Heart left ventricle (tissue), 13 donors: ENCODE measurements around the gene FNDC3B.
A peak's percentile ranks its signal among the peaks of the same experiment; 100 is the strongest.

Experiments
- POLR2A ChIP-seq, 2 donors: fragments of 450-650 bp; IDR thresholded peaks; one replicate each; pipeline ENCODE4 v1.6.1; 2017; ENCODE audit warnings: antibody characterized with exemption in 2 of 2, mild to moderate bottlenecking in 2 of 2, moderate library complexity in 2 of 2
- TF ChIP-seq, protein P1 (sequence below), 12 donors: fragments of 200-600 bp; sonication (generic) in 4 of 12; IDR thresholded peaks; one replicate each; pipeline versions ENCODE4 v1.5.0 to v1.8.0; 2018 to 2022; ENCODE audit warnings: antibody characterized with exemption in 12 of 12, mild to moderate bottlenecking in 5 of 12
- donor health status: ischemic (EF 13 %, LVEDD 7.1; RV severe dilation, severe dysfunction).
- donor health status: DM: no; HTN: yes; CAD: no.
- donor health status: DM: no; HTN: no; CAD: no.
- donor health status: ischemic (EF 25% LVEDD 6.9; RV normal size, moderate dysfunction).
- donor health status: ischemic (EF 25% LVEDD 5.7; RV mildly dilated, moderate dysfunction).
- donor health status: ischemic (EF 35%, LVEDD 5.7; RV mildly dilated, moderate dysfunction).
- donor health status: nonischemic (EF 11% LVEDD 7.7; RV severe dilation, severe dysfunction).
- donor health status: DM: yes; HTN: yes; CAD: no.
- donor health status: PGD.
- donor health status: ischemic (EF 29% LVEDD 5.4; RV normal size, mild dysfunction).
- donor health status: nonischemic (EF 23%, LVEDD 6.1; RV moderate dilation, normal function).

DNA sequence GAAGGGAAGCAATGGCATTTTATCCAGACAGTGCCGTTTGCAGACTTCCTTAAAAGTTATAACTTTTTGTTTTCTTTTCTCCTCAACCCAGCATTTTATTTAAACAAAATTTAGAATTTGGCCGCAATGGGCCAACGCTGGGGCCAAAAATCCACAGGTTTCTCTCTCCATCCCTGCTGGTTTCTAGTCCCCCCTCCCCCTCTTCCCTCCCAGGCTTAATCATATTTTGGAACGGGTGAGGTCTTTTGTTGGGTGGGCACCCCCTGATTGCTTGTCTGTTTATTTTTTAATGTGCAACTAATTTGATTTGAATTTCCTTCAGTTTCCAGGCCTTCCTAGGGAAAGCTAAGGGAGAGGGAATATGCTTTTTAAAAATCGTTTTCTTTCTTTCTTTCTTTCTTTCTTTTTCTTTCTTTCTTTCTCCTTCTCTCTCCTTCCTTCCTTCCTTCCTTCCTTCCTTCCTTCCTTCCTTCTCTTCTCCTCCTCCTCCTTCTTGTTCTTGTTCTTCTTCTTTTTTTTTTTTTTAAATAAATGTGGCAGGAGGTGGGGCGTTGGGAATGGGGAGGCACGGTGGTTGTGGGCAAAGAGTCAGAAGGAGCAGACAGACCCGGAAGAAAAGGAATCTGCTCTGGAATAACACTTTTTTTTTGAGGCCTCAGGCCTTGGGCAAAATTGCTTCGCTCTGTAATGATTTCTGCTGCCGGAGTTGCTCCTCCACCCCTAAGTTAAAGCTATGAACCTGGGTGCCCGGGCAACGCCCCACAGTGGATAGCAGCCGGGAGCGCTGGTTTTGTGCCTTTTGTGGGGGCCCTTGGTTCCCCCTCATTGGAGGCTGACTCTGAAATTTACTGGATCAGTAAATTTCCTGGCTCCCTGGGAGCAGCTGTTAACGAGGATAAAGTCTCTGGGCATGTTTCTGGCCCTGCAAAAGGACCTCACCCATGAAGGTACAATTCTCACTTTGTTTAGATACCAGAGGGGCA lies 1.9 kb downstream of the FNDC3B start:
- TF ChIP-seq, protein P1, sequence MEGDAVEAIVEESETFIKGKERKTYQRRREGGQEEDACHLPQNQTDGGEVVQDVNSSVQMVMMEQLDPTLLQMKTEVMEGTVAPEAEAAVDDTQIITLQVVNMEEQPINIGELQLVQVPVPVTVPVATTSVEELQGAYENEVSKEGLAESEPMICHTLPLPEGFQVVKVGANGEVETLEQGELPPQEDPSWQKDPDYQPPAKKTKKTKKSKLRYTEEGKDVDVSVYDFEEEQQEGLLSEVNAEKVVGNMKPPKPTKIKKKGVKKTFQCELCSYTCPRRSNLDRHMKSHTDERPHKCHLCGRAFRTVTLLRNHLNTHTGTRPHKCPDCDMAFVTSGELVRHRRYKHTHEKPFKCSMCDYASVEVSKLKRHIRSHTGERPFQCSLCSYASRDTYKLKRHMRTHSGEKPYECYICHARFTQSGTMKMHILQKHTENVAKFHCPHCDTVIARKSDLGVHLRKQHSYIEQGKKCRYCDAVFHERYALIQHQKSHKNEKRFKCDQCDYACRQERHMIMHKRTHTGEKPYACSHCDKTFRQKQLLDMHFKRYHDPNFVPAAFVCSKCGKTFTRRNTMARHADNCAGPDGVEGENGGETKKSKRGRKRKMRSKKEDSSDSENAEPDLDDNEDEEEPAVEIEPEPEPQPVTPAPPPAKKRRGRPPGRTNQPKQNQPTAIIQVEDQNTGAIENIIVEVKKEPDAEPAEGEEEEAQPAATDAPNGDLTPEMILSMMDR (IDR thresholded peaks at IDR 0.05) = peak in 1 of 12 donors; percentile 7
- no peak for TF ChIP-seq POLR2A (IDR thresholded peaks at IDR 0.05)
